Thymus (tissue), 11 donors: Measurements from ENCODE around the gene COL5A1. TPM values are rescaled to one million over a fixed set of nuclear protein-coding genes. Genes with fewer than 3 reads are reported as not detected.

Experiments
- DNase-seq, 9 donors: peaks; one replicate each; pipeline ENCODE4 v3.0.0-alpha.2; 2013; ENCODE audit warnings: low spot score in 9 of 9, low read depth in 6 of 9, missing footprints in 1 of 9
- H3K27ac ChIP-seq, 2 donors: one replicate each; pipeline ENCODE4 v1.5.1; 2013; ENCODE audit warnings: control low read depth in 1 of 2, low read depth in 1 of 2, low read length in 1 of 2, mild to moderate bottlenecking in 1 of 2, moderate library complexity in 1 of 2
- H3K27me3 ChIP-seq, 2 donors: one replicate each; pipeline ENCODE4 v1.5.1; 2013; ENCODE audit warnings: low read length in 1 of 2; ENCODE audit not compliant: control insufficient read depth in 2 of 2, insufficient read depth in 1 of 2
- H3K36me3 ChIP-seq, 2 donors: one replicate each; pipeline ENCODE4 v1.5.1; 2013; ENCODE audit warnings: low read length in 1 of 2, mild to moderate bottlenecking in 1 of 2, moderate library complexity in 1 of 2; ENCODE audit not compliant: control insufficient read depth in 2 of 2, insufficient read depth in 2 of 2
- H3K4me1 ChIP-seq, 2 donors: one replicate each; pipeline ENCODE4 v1.5.1; 2013; ENCODE audit warnings: low read length in 2 of 2; ENCODE audit not compliant: control insufficient read depth in 2 of 2, insufficient read depth in 2 of 2
- H3K4me3 ChIP-seq, 2 donors: one replicate each; pipeline ENCODE4 v1.5.1; 2013; ENCODE audit warnings: low read length in 2 of 2, control low read depth in 1 of 2, mild to moderate bottlenecking in 1 of 2
- H3K9me3 ChIP-seq, 2 donors: one replicate each; pipeline ENCODE4 v1.5.1; 2013; ENCODE audit warnings: low read length in 1 of 2, mild to moderate bottlenecking in 1 of 2; ENCODE audit not compliant: control insufficient read depth in 2 of 2, insufficient read depth in 1 of 2
- WGBS: extraction: QIAGEN DNeasy Blood & Tissue Kit; methylation state at CpG from one replicate; pipeline ENCODE4 v1.1.7; 2013; 5-methylcytosine and 5-hydroxymethylcytosine counted together
- polyA plus RNA-seq: library from polyadenylated mRNA; stranded (reverse); fragments of 200-250 nt; gene quantifications from one replicate; pipeline ENCODE4 v1.2.3, GENCODE V29; 2013
- total RNA-seq: library from RNA; stranded (reverse); fragments of 120-200 nt; gene quantifications from one replicate; pipeline ENCODE4 v1.2.4, GENCODE V29; 2013
- donor health status: healthy.

Gene COL5A1
- total and polyA plus RNA-seq, 2 donors: 3.2 to 7.6 TPM

- no peaks in the 10 kb centered on the region for H3K36me3 ChIP-seq
- WGBS: 95% methylated on average over 8 of the region's 8 CpGs
- H3K9me3 ChIP-seq: no peaks in the 10 kb centered on the region
- no peak overlapping the region for H3K4me3 ChIP-seq
- H3K27me3 ChIP-seq: no peaks in the 10 kb centered on the region
- no peaks in the 10 kb centered on the region for H3K4me1 ChIP-seq
- no peak for DNase-seq
- H3K27ac ChIP-seq: no peak overlapping the region
Measured at GRCh38 chr9:134617836-134618162, 23.8 kb upstream of the COL5A1 start.

GRCh38 chr9:134618163-134618832, 23.3 kb upstream of the COL5A1 start:
- no peak for DNase-seq
- Histone ChIP-seq H3K27ac (no peak overlapping the region), H3K4me3 (no peak overlapping the region), H3K4me1 (no peaks in the 10 kb centered on the region), H3K27me3 (no peaks in the 10 kb centered on the region), H3K9me3 (no peaks in the 10 kb centered on the region), H3K36me3 (no peaks in the 10 kb centered on the region)
- 89% methylated on average over 18 of the region's 18 CpGs for WGBS

- no peaks in the 10 kb centered on the region for H3K27me3 ChIP-seq
Measured at GRCh38 chr9:134618833-134619447, 22.7 kb upstream of the COL5A1 start.

GRCh38 chr9:134619448-134619982, 22.1 kb upstream of the COL5A1 start:
- H3K27ac ChIP-seq: no peak overlapping the region
- 86% methylated on average over 7 of the region's 7 CpGs for WGBS
- H3K36me3 ChIP-seq: no peaks in the 10 kb centered on the region
- DNase-seq: no peak
- H3K27me3 ChIP-seq: no peaks in the 10 kb centered on the region
- H3K9me3 ChIP-seq: no peaks in the 10 kb centered on the region
- H3K4me3 ChIP-seq: no peak overlapping the region
- no peaks in the 10 kb centered on the region for H3K4me1 ChIP-seq

More at GRCh38 chr9:134618833-134619447, 22.7 kb upstream of the COL5A1 start:
- H3K4me1 ChIP-seq: no peaks in the 10 kb centered on the region
- H3K9me3 ChIP-seq: no peaks in the 10 kb centered on the region
- no peak for DNase-seq
- H3K36me3 ChIP-seq: no peaks in the 10 kb centered on the region
- WGBS: 93% methylated on average over 13 of the region's 13 CpGs
- H3K4me3 ChIP-seq: no peak overlapping the region
- no peak overlapping the region for H3K27ac ChIP-seq

- no peak for DNase-seq
- Histone ChIP-seq H3K4me1 (no peaks in the 10 kb centered on the region), H3K4me3 (no peak overlapping the region), H3K27ac (no peak overlapping the region), H3K27me3 (no peaks in the 10 kb centered on the region), H3K9me3 (no peaks in the 10 kb centered on the region), H3K36me3 (no peaks in the 10 kb centered on the region)
- 96% methylated on average over 19 of the region's 19 CpGs for WGBS
Measured at GRCh38 chr9:134619983-134620661, 21.5 kb upstream of the COL5A1 start.

GRCh38 chr9:134620751-134621557, 20.6 kb upstream of the COL5A1 start:
- no peaks in the 10 kb centered on the region for H3K9me3 ChIP-seq
- no peak for DNase-seq
- no peak overlapping the region for H3K27ac ChIP-seq
- WGBS: 89% methylated on average over 21 of the region's 21 CpGs
- no peak overlapping the region for H3K4me3 ChIP-seq
- no peaks in the 10 kb centered on the region for H3K27me3 ChIP-seq
- H3K4me1 ChIP-seq: no peaks in the 10 kb centered on the region
- no peaks in the 10 kb centered on the region for H3K36me3 ChIP-seq

GRCh38 chr9:134621558-134622110, 20.0 kb upstream of the COL5A1 start:
- no peak for DNase-seq
- Histone ChIP-seq H3K9me3 (no peaks in the 10 kb centered on the region), H3K4me3 (no peak overlapping the region), H3K36me3 (no peaks in the 10 kb centered on the region), H3K27me3 (no peaks in the 10 kb centered on the region), H3K4me1 (no peaks in the 10 kb centered on the region), H3K27ac (no peak overlapping the region)
- 95% methylated on average over 12 of the region's 12 CpGs for WGBS

GRCh38 chr9:134622896-134623257, 18.7 kb upstream of the COL5A1 start:
- no peaks in the 10 kb centered on the region for H3K27me3 ChIP-seq
- no peak overlapping the region for H3K27ac ChIP-seq
- no peaks in the 10 kb centered on the region for H3K36me3 ChIP-seq
- no peak overlapping the region for H3K4me3 ChIP-seq
- DNase-seq: no peak
- no peaks in the 10 kb centered on the region for H3K9me3 ChIP-seq
- WGBS: 92% methylated on average over 6 of the region's 6 CpGs
- H3K4me1 ChIP-seq: no peaks in the 10 kb centered on the region
